IMR-90 (cell line): Measurements from ENCODE around the gene ART4.

Experiments used
- CEBPB ChIP-seq: IDR thresholded peaks from 2 replicates; pipeline ENCODE4 v1.6.1; 2012; ENCODE audit warnings: low read depth, low read length, improper control_type of control experiment
- CHD1 ChIP-seq: IDR thresholded peaks from 2 replicates; pipeline ENCODE4 v1.6.1; 2012; ENCODE audit warnings: low read depth, low read length, improper control_type of control experiment
- FOS ChIP-seq: fragments of 150-350 bp; IDR thresholded peaks from 2 replicates; pipeline ENCODE4 v1.6.1; 2016; ENCODE audit warnings: low read depth, low read length
- MAFK ChIP-seq: IDR thresholded peaks from 2 replicates; pipeline ENCODE4 v1.6.1; 2012; ENCODE audit warnings: low read depth, low read length, improper control_type of control experiment
- MAZ ChIP-seq: IDR thresholded peaks from 2 replicates; pipeline ENCODE4 v1.6.1; 2012; ENCODE audit warnings: low read depth, mild to moderate bottlenecking, low read length, improper control_type of control experiment, moderate library complexity, borderline replicate concordance
- POLR2A ChIP-seq: IDR thresholded peaks from 2 replicates; pipeline ENCODE4 v1.6.1; 2012; ENCODE audit warnings: mild to moderate bottlenecking, low read depth, low read length
- TF ChIP-seq, protein P1 (sequence below): conservative IDR thresholded peaks from 2 replicates; pipeline ENCODE4 v1.5.1; 2012; ENCODE audit warnings: mild to moderate bottlenecking, low read depth, low read length, improper control_type of control experiment
- TF ChIP-seq, protein P2 (sequence below): fragments of 150-350 bp; IDR thresholded peaks from 2 replicates; pipeline ENCODE4 v1.6.1; 2016; ENCODE audit warnings: low read depth, mild to moderate bottlenecking, low read length, moderate library complexity, borderline replicate concordance

DNA sequence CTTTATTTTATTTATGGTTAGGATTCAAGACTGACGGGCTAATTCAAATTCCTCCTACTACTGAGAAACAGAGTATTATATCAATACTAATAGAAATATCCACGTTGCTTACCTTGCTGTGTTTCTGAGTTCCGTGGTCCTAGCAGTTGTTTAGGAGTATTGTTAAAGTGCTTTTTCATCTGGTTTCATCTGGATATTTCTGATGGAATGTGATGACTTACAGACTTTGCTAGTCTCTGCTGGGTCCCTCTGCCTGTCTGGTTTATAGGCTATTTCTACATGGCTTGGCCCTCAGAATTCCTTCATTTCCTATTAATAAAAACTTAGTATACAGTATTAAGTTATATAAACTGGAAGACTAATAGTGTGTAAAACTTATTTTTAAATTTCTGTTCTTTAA is 29.3 kb downstream of the ART4 start, which contains the start of gene SMCO3:
- TF ChIP-seq, protein P1, sequence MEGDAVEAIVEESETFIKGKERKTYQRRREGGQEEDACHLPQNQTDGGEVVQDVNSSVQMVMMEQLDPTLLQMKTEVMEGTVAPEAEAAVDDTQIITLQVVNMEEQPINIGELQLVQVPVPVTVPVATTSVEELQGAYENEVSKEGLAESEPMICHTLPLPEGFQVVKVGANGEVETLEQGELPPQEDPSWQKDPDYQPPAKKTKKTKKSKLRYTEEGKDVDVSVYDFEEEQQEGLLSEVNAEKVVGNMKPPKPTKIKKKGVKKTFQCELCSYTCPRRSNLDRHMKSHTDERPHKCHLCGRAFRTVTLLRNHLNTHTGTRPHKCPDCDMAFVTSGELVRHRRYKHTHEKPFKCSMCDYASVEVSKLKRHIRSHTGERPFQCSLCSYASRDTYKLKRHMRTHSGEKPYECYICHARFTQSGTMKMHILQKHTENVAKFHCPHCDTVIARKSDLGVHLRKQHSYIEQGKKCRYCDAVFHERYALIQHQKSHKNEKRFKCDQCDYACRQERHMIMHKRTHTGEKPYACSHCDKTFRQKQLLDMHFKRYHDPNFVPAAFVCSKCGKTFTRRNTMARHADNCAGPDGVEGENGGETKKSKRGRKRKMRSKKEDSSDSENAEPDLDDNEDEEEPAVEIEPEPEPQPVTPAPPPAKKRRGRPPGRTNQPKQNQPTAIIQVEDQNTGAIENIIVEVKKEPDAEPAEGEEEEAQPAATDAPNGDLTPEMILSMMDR: no peak
- TF ChIP-seq MAZ (no peak), POLR2A (no peak), MAFK (no peak), FOS (no peak), CEBPB (no peak), CHD1 (no peak)
- TF ChIP-seq, protein P2, sequence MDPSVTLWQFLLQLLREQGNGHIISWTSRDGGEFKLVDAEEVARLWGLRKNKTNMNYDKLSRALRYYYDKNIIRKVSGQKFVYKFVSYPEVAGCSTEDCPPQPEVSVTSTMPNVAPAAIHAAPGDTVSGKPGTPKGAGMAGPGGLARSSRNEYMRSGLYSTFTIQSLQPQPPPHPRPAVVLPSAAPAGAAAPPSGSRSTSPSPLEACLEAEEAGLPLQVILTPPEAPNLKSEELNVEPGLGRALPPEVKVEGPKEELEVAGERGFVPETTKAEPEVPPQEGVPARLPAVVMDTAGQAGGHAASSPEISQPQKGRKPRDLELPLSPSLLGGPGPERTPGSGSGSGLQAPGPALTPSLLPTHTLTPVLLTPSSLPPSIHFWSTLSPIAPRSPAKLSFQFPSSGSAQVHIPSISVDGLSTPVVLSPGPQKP: no peak
